SK-N-SH treated with all-trans-retinoic acid at 6 μM for 48 hours (cell line): Measurements from ENCODE around the gene GCM1.

ENCODE experiments used
- ATAC-seq: fragments of 200-7000 bp; cut with Tn5 transposase; 3 replicates; pipeline ENCODE4 v1.9.1; 2020; ENCODE audit warnings: mild to moderate bottlenecking, moderate library complexity
- ARNTL ChIP-seq: fragments of 450-650 bp; formaldehyde crosslinking; IDR thresholded peaks from 2 replicates; pipeline ENCODE4 v1.5.0; 2020; ENCODE audit warnings: low read depth, mild to moderate bottlenecking, moderate library complexity, borderline replicate concordance
- BACH2 ChIP-seq: fragments of 250-450 bp; sonication (Bioruptor Pico); IDR thresholded peaks from 2 replicates; pipeline ENCODE4 v1.9.0; 2021; ENCODE audit warnings: mild to moderate bottlenecking, borderline replicate concordance
- CREB5 ChIP-seq: fragments of 250-450 bp; sonication (Bioruptor Pico); IDR thresholded peaks from 2 replicates; pipeline ENCODE4 v1.5.1; 2020; ENCODE audit warnings: low read depth, mild to moderate bottlenecking, moderate library complexity
- CSDC2 ChIP-seq: fragments of 250-450 bp; sonication (Bioruptor Pico); IDR thresholded peaks from 2 replicates; pipeline ENCODE4 v1.5.0; 2020; ENCODE audit warnings: mild to moderate bottlenecking, moderate library complexity
- CSRNP3 ChIP-seq: fragments of 250-450 bp; sonication (Bioruptor Pico); IDR thresholded peaks from 2 replicates; pipeline ENCODE4 v1.5.1; 2021; ENCODE audit warnings: mild to moderate bottlenecking, moderate library complexity
- ESRRG ChIP-seq: fragments of 250-450 bp; sonication (Bioruptor Pico); IDR thresholded peaks from 2 replicates; pipeline ENCODE4 v1.6.1; 2021; ENCODE audit warnings: mild to moderate bottlenecking
- GLIS3 ChIP-seq: fragments of 250-450 bp; sonication (Bioruptor Pico); IDR thresholded peaks from 2 replicates; pipeline ENCODE4 v1.5.0; 2020; ENCODE audit warnings: mild to moderate bottlenecking, moderate library complexity
- ISL1 ChIP-seq: fragments of 250-450 bp; sonication (Bioruptor Pico); IDR thresholded peaks from 2 replicates; pipeline ENCODE4 v2.1.2; 2022; ENCODE audit warnings: mild to moderate bottlenecking, moderate library complexity
- OSR1 ChIP-seq: fragments of 250-450 bp; sonication (Bioruptor Pico); IDR thresholded peaks from 2 replicates; pipeline ENCODE4 v1.8.0; 2022; ENCODE audit warnings: moderate library complexity, mild to moderate bottlenecking, inconsistent platforms
- PPARA ChIP-seq: fragments of 250-450 bp; sonication (Bioruptor Pico); IDR thresholded peaks from 2 replicates; pipeline ENCODE4 v1.5.0; 2020; ENCODE audit warnings: mild to moderate bottlenecking, borderline replicate concordance
- SNAI2 ChIP-seq: fragments of 250-450 bp; sonication (Bioruptor Pico); IDR thresholded peaks from 2 replicates; pipeline ENCODE4 v1.5.0; 2020; ENCODE audit warnings: mild to moderate bottlenecking, moderate library complexity
- TCF4 ChIP-seq: fragments of 250-450 bp; sonication (Bioruptor Pico); IDR thresholded peaks from 2 replicates; pipeline ENCODE4 v1.8.0; 2021; ENCODE audit warnings: mild to moderate bottlenecking, moderate library complexity, borderline replicate concordance
- TOX ChIP-seq: fragments of 250-450 bp; sonication (Bioruptor Pico); IDR thresholded peaks from 2 replicates; pipeline ENCODE4 v1.8.0; 2021; ENCODE audit warnings: mild to moderate bottlenecking, moderate library complexity, borderline replicate concordance
- TSHZ2 ChIP-seq: fragments of 250-450 bp; sonication (Bioruptor Pico); IDR thresholded peaks from 2 replicates; pipeline ENCODE4 v1.5.0; 2020; ENCODE audit warnings: mild to moderate bottlenecking, moderate library complexity
- ZFP3 ChIP-seq: fragments of 250-450 bp; sonication (Bioruptor Pico); IDR thresholded peaks from 2 replicates; pipeline ENCODE4 v1.5.0; 2020; ENCODE audit warnings: mild to moderate bottlenecking, moderate library complexity
- ZNF565 ChIP-seq: fragments of 450-650 bp; formaldehyde crosslinking; conservative IDR thresholded peaks from 2 replicates; pipeline ENCODE4 v1.5.0; 2020; ENCODE audit warnings: low read depth, mild to moderate bottlenecking, moderate library complexity
- ZNF70 ChIP-seq: fragments of 450-650 bp; formaldehyde crosslinking; IDR thresholded peaks from 2 replicates; pipeline ENCODE4 v1.5.0; 2020; ENCODE audit warnings: mild to moderate bottlenecking, moderate library complexity
- ZNF8 ChIP-seq: fragments of 450-650 bp; formaldehyde crosslinking; IDR thresholded peaks from 2 replicates; pipeline ENCODE4 v1.5.0; 2020; ENCODE audit warnings: mild to moderate bottlenecking, moderate library complexity
- TF ChIP-seq, protein P1 (sequence below): fragments of 250-450 bp; sonication (Bioruptor Pico); IDR thresholded peaks from 2 replicates; pipeline ENCODE4 v1.8.0; 2020; ENCODE audit warnings: mild to moderate bottlenecking, moderate library complexity, borderline replicate concordance
- TF ChIP-seq, protein P2 (sequence below): fragments of 250-450 bp; sonication (Bioruptor Pico); IDR thresholded peaks from 2 replicates; pipeline ENCODE4 v1.8.0; 2021; ENCODE audit warnings: low read depth, mild to moderate bottlenecking, moderate library complexity, borderline replicate concordance

Gene GCM1

GRCh38 chr6:53119772-53120409 lies 28.8 kb downstream of the GCM1 start (continued):
- no peak for TF ChIP-seq TOX (CRISPR knock-in tag)

DNA sequence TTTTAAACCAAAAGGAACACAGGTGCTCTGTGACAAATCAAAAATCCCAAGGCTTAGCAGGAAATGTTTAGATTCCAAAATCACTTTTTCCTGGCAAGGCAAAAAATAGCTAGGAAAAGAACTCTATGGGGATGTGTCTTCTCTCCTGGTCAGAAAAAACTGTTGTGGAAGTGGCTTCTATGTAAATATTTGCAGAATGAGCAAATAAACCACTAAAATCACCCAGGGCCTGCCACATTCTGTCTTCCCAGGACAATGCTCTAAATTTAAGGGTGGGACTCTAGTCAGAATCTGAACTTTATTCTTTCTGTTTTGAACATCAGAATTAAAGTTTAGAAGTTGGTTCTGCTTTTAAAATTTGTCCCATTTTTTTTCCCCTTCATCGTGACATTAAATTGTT lies 29.3 kb downstream of the GCM1 start:
- TF ChIP-seq PPARA (CRISPR knock-in tag) = no peak
- TF ChIP-seq, protein P1, sequence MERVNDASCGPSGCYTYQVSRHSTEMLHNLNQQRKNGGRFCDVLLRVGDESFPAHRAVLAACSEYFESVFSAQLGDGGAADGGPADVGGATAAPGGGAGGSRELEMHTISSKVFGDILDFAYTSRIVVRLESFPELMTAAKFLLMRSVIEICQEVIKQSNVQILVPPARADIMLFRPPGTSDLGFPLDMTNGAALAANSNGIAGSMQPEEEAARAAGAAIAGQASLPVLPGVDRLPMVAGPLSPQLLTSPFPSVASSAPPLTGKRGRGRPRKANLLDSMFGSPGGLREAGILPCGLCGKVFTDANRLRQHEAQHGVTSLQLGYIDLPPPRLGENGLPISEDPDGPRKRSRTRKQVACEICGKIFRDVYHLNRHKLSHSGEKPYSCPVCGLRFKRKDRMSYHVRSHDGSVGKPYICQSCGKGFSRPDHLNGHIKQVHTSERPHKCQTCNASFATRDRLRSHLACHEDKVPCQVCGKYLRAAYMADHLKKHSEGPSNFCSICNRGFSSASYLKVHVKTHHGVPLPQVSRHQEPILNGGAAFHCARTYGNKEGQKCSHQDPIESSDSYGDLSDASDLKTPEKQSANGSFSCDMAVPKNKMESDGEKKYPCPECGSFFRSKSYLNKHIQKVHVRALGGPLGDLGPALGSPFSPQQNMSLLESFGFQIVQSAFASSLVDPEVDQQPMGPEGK = no peak
- no peak for TF ChIP-seq BACH2
- no peak for TF ChIP-seq TCF4 (CRISPR knock-in tag)
- no peak for TF ChIP-seq ZNF70 (CRISPR knock-in tag)
- TF ChIP-seq ESRRG (CRISPR knock-in tag) = no peak
- TF ChIP-seq ISL1 (CRISPR knock-in tag) = no peak
- TF ChIP-seq ZNF565 (CRISPR knock-in tag) = no peak
- TF ChIP-seq, protein P2, sequence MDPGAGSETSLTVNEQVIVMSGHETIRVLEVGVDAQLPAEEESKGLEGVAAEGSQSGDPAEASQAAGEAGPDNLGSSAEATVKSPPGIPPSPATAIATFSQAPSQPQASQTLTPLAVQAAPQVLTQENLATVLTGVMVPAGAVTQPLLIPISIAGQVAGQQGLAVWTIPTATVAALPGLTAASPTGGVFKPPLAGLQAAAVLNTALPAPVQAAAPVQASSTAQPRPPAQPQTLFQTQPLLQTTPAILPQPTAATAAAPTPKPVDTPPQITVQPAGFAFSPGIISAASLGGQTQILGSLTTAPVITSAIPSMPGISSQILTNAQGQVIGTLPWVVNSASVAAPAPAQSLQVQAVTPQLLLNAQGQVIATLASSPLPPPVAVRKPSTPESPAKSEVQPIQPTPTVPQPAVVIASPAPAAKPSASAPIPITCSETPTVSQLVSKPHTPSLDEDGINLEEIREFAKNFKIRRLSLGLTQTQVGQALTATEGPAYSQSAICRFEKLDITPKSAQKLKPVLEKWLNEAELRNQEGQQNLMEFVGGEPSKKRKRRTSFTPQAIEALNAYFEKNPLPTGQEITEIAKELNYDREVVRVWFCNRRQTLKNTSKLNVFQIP (CRISPR knock-in tag) = no peak
- no peak for TF ChIP-seq TSHZ2 (CRISPR knock-in tag)
- TF ChIP-seq GLIS3 (CRISPR knock-in tag) = no peak
- TF ChIP-seq CREB5 (CRISPR knock-in tag) = no peak
- TF ChIP-seq ZNF8 (CRISPR knock-in tag) = no peak
- TF ChIP-seq OSR1 (CRISPR knock-in tag) = no peak
- TF ChIP-seq ZFP3 = no peak
- TF ChIP-seq TOX (CRISPR knock-in tag) = no peak
- no peak for TF ChIP-seq CSDC2 (CRISPR knock-in tag)
- TF ChIP-seq, all 23 proteins: peak for 0
- ATAC-seq = no peak

- no peak for ATAC-seq
- TF ChIP-seq ISL1 (CRISPR knock-in tag) = no peak
- TF ChIP-seq, protein P1 = no peak
- TF ChIP-seq TOX (CRISPR knock-in tag) = no peak
- no peak for TF ChIP-seq GLIS3 (CRISPR knock-in tag)
- TF ChIP-seq ARNTL = no peak
- TF ChIP-seq CSRNP3 (CRISPR knock-in tag) = no peak
- TF ChIP-seq, protein P2 (CRISPR knock-in tag) = no peak
- TF ChIP-seq PPARA (CRISPR knock-in tag) = no peak
- TF ChIP-seq TCF4 (CRISPR knock-in tag) = no peak
- no peak for TF ChIP-seq SNAI2 (CRISPR knock-in tag)
- no peak for TF ChIP-seq CREB5 (CRISPR knock-in tag)
- TF ChIP-seq ESRRG (CRISPR knock-in tag) = no peak
- no peak for TF ChIP-seq ZNF8 (CRISPR knock-in tag)
- no peak for TF ChIP-seq BACH2
- TF ChIP-seq ZFP3 = no peak
- no peak for TF ChIP-seq ZNF70 (CRISPR knock-in tag)
- TF ChIP-seq ZNF565 (CRISPR knock-in tag) = no peak
Measured at GRCh38 chr6:53115741-53116140, 32.9 kb downstream of the GCM1 start.
